Measurements from ENCODE around the gene RPA4. TPM values are rescaled to one million over a fixed set of nuclear protein-coding genes. Genes with fewer than 3 reads are reported as not detected.

Gene RPA4
- total RNA-seq, 2 donors from 2014 or later: 1.1 to 4.0 TPM

GRCh38 chrX:96861661-96862060 lies 22.0 kb upstream of the RPA4 start:
- no peaks in the 10 kb centered on the region for H3K36me3 ChIP-seq
- DNase-seq (ENCODE audit: low spot score) (no peak), ATAC-seq (ENCODE audit: insufficient number of reproducible peaks, low FRiP score, low read depth) (no peak)
- H3K27me3 ChIP-seq (replicated peaks; ENCODE audit: insufficient read depth): no peaks in the 10 kb centered on the region
- no peak for TF ChIP-seq CTCF (IDR thresholded peaks at IDR 0.05)
- peaks cover 0 to 14% of the 10 kb centered on the region in 2 donors for H3K4me1 ChIP-seq (ENCODE audit: control insufficient read depth in 1 of 2, low read depth in 2 of 2)
- H3K9me3 ChIP-seq: no peaks in the 10 kb centered on the region
- no peak overlapping the region for H3K4me3 ChIP-seq
- H3K27ac ChIP-seq: no peak overlapping the region

- ATAC-seq (ENCODE audit: insufficient number of reproducible peaks, low FRiP score, low read depth) (no peak), DNase-seq (ENCODE audit: low spot score) (no peak)
- Histone ChIP-seq H3K4me1 (ENCODE audit: control insufficient read depth in 1 of 2, low read depth in 2 of 2) (no peaks in the 10 kb centered on the region), H3K27ac (no peak overlapping the region), H3K4me3 (no peak overlapping the region), H3K36me3 (no peaks in the 10 kb centered on the region), H3K9me3 (no peaks in the 10 kb centered on the region), H3K27me3 (replicated peaks; ENCODE audit: insufficient read depth) (no peaks in the 10 kb centered on the region)
- TF ChIP-seq CTCF (IDR thresholded peaks at IDR 0.05): no peak
Measured at GRCh38 chrX:96884027-96884426, 319 bp downstream of the RPA4 start.

GRCh38 chrX:96889726-96890125 lies 6.0 kb downstream of the RPA4 start:
- no peaks in the 10 kb centered on the region for H3K4me1 ChIP-seq (ENCODE audit: control insufficient read depth in 1 of 2, low read depth in 2 of 2)
- ATAC-seq (ENCODE audit: insufficient number of reproducible peaks, low FRiP score, low read depth): no peak
- H3K36me3 ChIP-seq: no peaks in the 10 kb centered on the region
- no peak overlapping the region for H3K4me3 ChIP-seq
- H3K27me3 ChIP-seq (replicated peaks; ENCODE audit: insufficient read depth): no peaks in the 10 kb centered on the region
- H3K27ac ChIP-seq: no peak overlapping the region
- H3K9me3 ChIP-seq: no peaks in the 10 kb centered on the region
- TF ChIP-seq CTCF (IDR thresholded peaks at IDR 0.05): no peak
- no peak for DNase-seq (ENCODE audit: low spot score)

- no peak for ATAC-seq (ENCODE audit: insufficient number of reproducible peaks, low FRiP score, low read depth)
- no peak for DNase-seq (ENCODE audit: low spot score)
- no peaks in the 10 kb centered on the region for H3K27me3 ChIP-seq (replicated peaks; ENCODE audit: insufficient read depth)
- H3K36me3 ChIP-seq: no peaks in the 10 kb centered on the region
- no peak for TF ChIP-seq CTCF (IDR thresholded peaks at IDR 0.05)
- no peak overlapping the region for H3K4me3 ChIP-seq
- peaks cover 7 to 30% of the 10 kb centered on the region in 2 donors for H3K4me1 ChIP-seq (ENCODE audit: control insufficient read depth in 1 of 2, low read depth in 2 of 2)
- H3K9me3 ChIP-seq: no peaks in the 10 kb centered on the region
- H3K27ac ChIP-seq: peak overlapping the region; percentile 17 to 67
Measured at GRCh38 chrX:96906741-96907140, 23.0 kb downstream of the RPA4 start.

- Histone ChIP-seq H3K4me3 (no peak overlapping the region), H3K27me3 (replicated peaks; ENCODE audit: insufficient read depth) (no peaks in the 10 kb centered on the region), H3K9me3 (no peaks in the 10 kb centered on the region), H3K4me1 (ENCODE audit: control insufficient read depth in 1 of 2, low read depth in 2 of 2) (peaks cover 7 to 30% of the 10 kb centered on the region in 2 donors), H3K36me3 (no peaks in the 10 kb centered on the region), H3K27ac (peak overlapping the region; percentile 17 to 67)
- no peak for ATAC-seq (ENCODE audit: insufficient number of reproducible peaks, low FRiP score, low read depth)
- no peak for TF ChIP-seq CTCF (IDR thresholded peaks at IDR 0.05)
- DNase-seq (ENCODE audit: low spot score): no peak
Measured at GRCh38 chrX:96907516-96908272, 24.0 kb downstream of the RPA4 start.
